AG04450 (cell line): Measurements from ENCODE around the gene ALDH1A3. TPM values are rescaled to one million over a fixed set of nuclear protein-coding genes. Genes with fewer than 3 reads are reported as not detected.

Source experiments
- CTCF ChIA-PET: fragments of 300-600, 350-600 bp; formaldehyde crosslinking; extraction: SDS; loops from one replicate; lab custom pipeline; 2022; ENCODE audit warnings: antibody characterized with exemption, inconsistent platforms; lab: Charles Lee
- POLR2A ChIA-PET: fragments of 350-600 bp; formaldehyde crosslinking; extraction: SDS; loops from one replicate; lab custom pipeline; 2021; ENCODE audit warnings: antibody characterized with exemption, inconsistent platforms; lab: Yijun Ruan, JAX
- DNase-seq: peaks from one replicate; pipeline ENCODE4 v3.0.0-alpha.2; 2011; ENCODE audit warnings: low read depth, low spot score
- H3K27ac ChIP-seq: one replicate; pipeline ENCODE4 v1.5.1; 2012; ENCODE audit warnings: low read depth, low read length, control low read depth
- H3K27me3 ChIP-seq: one replicate; pipeline ENCODE4 v1.6.0; 2012; ENCODE audit warnings: low read length; ENCODE audit not compliant: control insufficient read depth, insufficient read depth
- H3K4me3 ChIP-seq: 2 replicates; pipeline ENCODE4 v1.5.1; 2011; ENCODE audit warnings: mild to moderate bottlenecking, low read depth, low read length, control low read depth
- H3K9me3 ChIP-seq: 2 replicates; pipeline ENCODE4 v1.5.1; 2012; ENCODE audit warnings: low read length; ENCODE audit not compliant: control insufficient read depth, insufficient read depth
- polyA plus RNA-seq: library from polyadenylated mRNA; depleted of rRNA; stranded (reverse); fragments of >200 nt; gene quantifications from 2 replicates; pipeline ENCODE4 v1.2.3, GENCODE V29; 2011
- TF ChIP-seq, protein P1 (sequence below): IDR thresholded peaks from 2 replicates; pipeline ENCODE4 v1.5.1; 2011; ENCODE audit warnings: low read depth, low read length, control low read depth, inconsistent platforms

Gene ALDH1A3
- polyA plus RNA-seq, 1 experiment: 20.6 TPM

DNA sequence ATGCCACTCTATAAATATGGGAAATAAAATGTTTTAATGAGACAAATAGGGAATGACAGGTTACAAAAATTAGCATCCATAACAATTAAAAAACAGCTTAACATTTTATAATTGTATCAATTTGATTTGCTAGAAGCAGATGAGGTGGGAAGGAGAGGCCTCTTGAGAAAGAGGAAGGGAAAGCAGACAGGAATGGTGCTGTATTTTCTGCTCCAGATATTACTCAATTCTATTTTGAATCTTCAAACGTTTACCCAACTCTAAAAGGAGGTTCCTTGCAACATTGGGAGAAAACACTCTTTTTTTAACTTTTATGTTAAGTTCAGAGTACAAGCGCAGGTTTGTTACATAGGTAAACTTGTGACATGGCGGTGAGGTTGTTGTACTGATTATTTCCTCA, 44.9 kb upstream of the ALDH1A3 start:
- ChIA-PET CTCF (no interaction called here), POLR2A (no interaction called here)
- Histone ChIP-seq H3K4me3 (no peak overlapping the region), H3K27ac (no peak overlapping the region), H3K27me3 (no peaks in the 10 kb centered on the region), H3K9me3 (no peaks in the 10 kb centered on the region; the same call in 1 of the 2 replicates)
- no peak for DNase-seq
- TF ChIP-seq, protein P1, sequence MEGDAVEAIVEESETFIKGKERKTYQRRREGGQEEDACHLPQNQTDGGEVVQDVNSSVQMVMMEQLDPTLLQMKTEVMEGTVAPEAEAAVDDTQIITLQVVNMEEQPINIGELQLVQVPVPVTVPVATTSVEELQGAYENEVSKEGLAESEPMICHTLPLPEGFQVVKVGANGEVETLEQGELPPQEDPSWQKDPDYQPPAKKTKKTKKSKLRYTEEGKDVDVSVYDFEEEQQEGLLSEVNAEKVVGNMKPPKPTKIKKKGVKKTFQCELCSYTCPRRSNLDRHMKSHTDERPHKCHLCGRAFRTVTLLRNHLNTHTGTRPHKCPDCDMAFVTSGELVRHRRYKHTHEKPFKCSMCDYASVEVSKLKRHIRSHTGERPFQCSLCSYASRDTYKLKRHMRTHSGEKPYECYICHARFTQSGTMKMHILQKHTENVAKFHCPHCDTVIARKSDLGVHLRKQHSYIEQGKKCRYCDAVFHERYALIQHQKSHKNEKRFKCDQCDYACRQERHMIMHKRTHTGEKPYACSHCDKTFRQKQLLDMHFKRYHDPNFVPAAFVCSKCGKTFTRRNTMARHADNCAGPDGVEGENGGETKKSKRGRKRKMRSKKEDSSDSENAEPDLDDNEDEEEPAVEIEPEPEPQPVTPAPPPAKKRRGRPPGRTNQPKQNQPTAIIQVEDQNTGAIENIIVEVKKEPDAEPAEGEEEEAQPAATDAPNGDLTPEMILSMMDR: no peak

DNA sequence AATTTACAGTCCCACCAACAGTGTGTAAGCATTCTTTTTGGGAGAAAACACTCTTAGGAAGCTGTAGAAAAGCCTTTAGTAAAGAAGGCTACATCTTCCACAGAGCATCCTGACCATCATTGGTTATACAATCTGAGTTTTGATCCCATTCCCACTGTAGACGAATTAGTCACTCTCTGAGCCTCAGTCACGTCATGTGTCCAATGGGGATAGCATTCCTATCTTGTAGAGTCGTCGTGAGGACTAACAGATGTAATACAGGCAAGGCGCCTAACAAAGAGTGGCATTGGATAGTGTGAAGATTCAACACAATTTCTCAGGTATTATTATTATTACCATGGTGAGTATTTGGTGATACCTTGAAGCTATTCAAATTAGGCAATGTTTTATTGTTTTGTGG, 44.0 kb upstream of the ALDH1A3 start:
- H3K9me3 ChIP-seq: no peaks in the 10 kb centered on the region
- H3K27ac ChIP-seq: no peak overlapping the region
- TF ChIP-seq, protein P1: no peak
- ChIA-PET CTCF (interaction anchor here (1.1 kb wide), 1 partner anchor 37 kb away, joined by 3 read pairs; no protein-coding TSS in a partner anchor), POLR2A (no interaction called here)
- DNase-seq: no peak
- H3K27me3 ChIP-seq: no peaks in the 10 kb centered on the region
- no peak overlapping the region for H3K4me3 ChIP-seq

DNA sequence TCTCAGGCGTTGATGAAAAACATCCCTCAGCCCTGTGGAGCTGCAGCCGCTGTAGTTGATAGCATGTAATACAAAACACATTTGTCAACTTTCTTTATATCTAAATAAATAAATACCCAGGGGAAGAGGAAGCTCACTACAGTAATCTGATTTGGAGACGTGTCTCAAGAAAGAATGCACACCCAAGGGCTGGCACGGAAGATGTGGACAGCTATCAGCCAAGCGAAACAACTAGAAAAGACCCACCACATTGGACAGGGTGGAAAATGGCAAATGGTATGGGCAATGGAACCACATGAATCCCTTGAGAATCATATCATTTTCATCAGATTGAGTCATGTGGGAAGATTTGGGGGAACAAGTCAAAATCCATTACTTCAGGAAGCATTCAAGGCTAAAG, 43.1 kb upstream of the ALDH1A3 start:
- no peak overlapping the region for H3K4me3 ChIP-seq
- TF ChIP-seq, protein P1: no peak
- no peak overlapping the region for H3K27ac ChIP-seq
- CTCF ChIA-PET: interaction anchor here (1.1 kb wide), 1 partner anchor 36 kb away, joined by 3 read pairs; no protein-coding TSS in a partner anchor
- no peaks in the 10 kb centered on the region for H3K9me3 ChIP-seq
- DNase-seq: no peak
- no peaks in the 10 kb centered on the region for H3K27me3 ChIP-seq
- POLR2A ChIA-PET: no interaction called here

DNA sequence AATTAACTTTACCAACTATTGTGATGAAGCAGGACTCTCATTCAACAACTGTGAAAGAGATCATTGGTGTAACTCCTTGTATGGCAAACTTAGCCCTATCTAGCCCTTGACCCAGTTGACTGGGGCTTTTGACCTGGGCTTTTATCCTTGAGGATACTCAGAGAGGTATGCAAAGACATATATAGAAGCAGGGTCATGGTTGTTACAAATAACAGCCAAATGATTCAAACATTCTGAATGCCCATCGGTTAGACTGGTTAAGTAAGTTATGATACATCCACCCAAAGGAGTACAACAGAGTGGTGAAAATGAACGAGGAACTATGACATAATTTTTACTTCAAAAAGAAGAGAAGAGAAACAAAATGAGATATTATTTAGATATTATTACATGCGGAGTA, 38.2 kb upstream of the ALDH1A3 start:
- DNase-seq: no peak
- POLR2A ChIA-PET: no interaction called here
- no peak overlapping the region for H3K27ac ChIP-seq
- H3K4me3 ChIP-seq: no peak overlapping the region
- CTCF ChIA-PET: no interaction called here
- TF ChIP-seq, protein P1: no peak
- no peaks in the 10 kb centered on the region for H3K9me3 ChIP-seq
- no peaks in the 10 kb centered on the region for H3K27me3 ChIP-seq

DNA sequence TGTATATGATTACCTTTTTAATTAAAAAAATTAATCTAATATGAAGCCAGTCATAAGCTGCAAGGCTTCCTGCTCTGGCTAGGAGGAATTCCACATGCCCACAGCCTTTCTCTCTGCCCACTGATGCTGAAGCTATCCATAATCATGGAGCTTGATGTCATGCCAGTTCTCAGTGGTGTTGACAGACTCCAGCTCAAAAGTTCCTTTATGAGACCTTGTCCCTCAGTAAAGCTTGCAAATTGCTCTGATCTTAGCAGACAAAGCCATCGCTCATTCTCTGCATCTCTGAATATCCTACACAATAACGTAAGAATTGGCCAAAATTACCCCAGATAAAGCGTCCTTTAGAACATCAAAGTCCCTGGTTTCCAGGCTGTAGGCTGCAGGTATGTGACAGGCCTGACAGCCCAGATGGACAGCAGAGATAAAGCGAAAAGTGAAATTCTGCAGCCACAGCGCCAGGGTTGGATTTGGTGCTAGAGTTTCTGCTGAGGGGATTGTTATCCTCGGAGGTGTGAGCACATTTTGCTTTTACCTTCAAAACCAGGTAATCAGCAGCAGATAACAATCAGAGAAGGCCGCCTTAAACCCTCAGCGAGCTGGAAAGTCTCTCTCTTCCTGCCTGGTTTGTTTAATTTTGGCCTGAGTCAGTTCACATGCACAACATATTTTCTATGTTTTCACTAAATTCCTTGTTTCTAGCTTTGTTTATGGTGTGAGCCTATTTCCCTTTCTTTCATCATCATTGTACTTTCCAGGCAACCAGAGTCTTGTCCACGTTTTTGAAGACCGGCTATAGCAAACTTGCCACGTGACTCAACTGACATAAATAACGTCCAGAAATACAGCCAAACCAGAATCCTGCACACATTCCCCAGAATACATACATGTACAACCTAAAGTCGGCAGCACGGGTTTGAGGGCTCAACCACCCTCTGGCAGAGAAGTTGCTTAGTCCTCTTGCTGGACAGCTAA, 36.6 kb upstream of the ALDH1A3 start:
- ChIA-PET POLR2A (interaction anchor here (1.1 kb wide), 1 partner anchor 21 kb away, joined by 3 read pairs; no protein-coding TSS in a partner anchor), CTCF (interaction anchor here (1.9 kb wide), 1 partner anchor 30 kb away, joined by 7 read pairs; no protein-coding TSS in a partner anchor)
- Histone ChIP-seq H3K27me3 (no peaks in the 10 kb centered on the region), H3K4me3 (no peak overlapping the region), H3K27ac (peak overlapping the region; percentile 82), H3K9me3 (no peaks in the 10 kb centered on the region)
- peak; percentile 80 for DNase-seq
- TF ChIP-seq, protein P1: no peak
